ENCODE data around the gene GAPDH.

DNA sequence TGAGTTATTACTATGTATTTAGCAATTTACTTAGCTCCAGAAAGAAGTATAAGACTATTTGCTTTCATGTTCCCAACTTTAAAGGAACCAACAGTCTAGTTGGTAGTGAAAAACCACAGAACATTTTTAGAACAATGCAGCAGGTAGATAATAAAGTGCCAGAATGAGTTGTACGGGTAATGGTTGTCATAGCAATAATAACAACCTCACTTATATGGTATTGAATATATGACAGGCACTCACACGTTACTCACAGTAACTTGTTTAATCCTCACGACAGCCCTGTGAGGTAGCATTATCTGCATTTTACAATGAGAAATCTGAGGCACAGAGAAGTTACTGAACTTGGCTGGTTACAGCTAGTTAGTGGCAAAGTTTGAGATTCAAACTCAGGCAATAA is 10.6 kb upstream of the GAPDH start:
- TF ChIP-seq, protein P1, sequence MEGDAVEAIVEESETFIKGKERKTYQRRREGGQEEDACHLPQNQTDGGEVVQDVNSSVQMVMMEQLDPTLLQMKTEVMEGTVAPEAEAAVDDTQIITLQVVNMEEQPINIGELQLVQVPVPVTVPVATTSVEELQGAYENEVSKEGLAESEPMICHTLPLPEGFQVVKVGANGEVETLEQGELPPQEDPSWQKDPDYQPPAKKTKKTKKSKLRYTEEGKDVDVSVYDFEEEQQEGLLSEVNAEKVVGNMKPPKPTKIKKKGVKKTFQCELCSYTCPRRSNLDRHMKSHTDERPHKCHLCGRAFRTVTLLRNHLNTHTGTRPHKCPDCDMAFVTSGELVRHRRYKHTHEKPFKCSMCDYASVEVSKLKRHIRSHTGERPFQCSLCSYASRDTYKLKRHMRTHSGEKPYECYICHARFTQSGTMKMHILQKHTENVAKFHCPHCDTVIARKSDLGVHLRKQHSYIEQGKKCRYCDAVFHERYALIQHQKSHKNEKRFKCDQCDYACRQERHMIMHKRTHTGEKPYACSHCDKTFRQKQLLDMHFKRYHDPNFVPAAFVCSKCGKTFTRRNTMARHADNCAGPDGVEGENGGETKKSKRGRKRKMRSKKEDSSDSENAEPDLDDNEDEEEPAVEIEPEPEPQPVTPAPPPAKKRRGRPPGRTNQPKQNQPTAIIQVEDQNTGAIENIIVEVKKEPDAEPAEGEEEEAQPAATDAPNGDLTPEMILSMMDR (IDR thresholded peaks at IDR 0.05), result no peak
- TF ChIP-seq EP300 (IDR thresholded peaks at IDR 0.05; ENCODE audit: low read depth) (no peak), POLR2A (IDR thresholded peaks at IDR 0.05) (no peak), POLR2AphosphoS5 (IDR thresholded peaks at IDR 0.05) (no peak)

All from transverse colon (tissue), 4 donors.